Stimulated activated naive CD8-positive, alpha-beta T cell treated with anti-CD3 and anti-CD28 coated beads, Interleukin-15, Interleukin-2, amounts not matched to agents 100 U/mL and 50 U/mL, for 24 hours (primary cell): ENCODE measurements around the gene ACTA1.
"Not testable (repeated sequence)": the region's sequence is repeated elsewhere in the genome, so short reads cannot be mapped to it uniquely, and the experiment has no call there.

ENCODE experiments used
- ATAC-seq: fragments of 150-1000 bp; cut with Tn5 transposase; one replicate; pipeline ENCODE4 v1.10.0; 2021
- DNase-seq: peaks from one replicate; pipeline ENCODE4 v3.0.0; 2021

Gene ACTA1

DNA sequence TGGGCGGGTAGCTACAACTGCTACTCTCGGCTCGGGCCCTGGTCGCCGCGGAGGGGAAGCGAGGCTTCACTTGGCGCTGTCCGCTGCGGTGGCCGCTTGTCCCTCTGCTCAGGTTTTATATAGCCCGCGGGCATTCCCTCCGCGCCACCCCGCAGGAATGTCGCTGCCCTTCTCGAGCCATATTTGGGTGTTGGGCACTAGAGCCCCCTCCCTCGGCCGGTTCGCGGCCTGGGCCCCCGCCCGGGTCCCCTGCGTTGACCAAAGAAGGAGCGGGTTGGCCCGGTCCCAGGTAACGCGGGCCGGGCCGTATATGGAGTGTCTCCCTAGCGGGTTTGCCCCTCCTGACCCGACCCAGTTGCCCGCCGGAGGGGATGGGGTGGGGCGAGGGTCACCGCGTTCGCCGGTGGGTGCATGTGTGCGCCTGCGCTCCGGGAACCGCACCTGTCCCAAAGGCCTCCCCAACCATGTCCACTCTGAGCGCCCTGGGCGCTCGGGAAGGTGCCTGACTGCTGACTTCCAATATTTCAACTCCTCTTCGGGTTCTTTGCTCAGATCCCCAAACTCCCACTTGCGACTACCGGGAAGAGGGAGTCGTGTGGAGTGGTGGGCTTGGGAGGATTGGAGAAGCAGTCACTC is at the start of gene ACTA1:
Gene ACTA1 (minus strand): TSS at position 90 of the 636 bp plus-strand sequence. CDS start 979 bp downstream, outside the sequence.
- no peak for DNase-seq
- ATAC-seq, result no peak

DNA sequence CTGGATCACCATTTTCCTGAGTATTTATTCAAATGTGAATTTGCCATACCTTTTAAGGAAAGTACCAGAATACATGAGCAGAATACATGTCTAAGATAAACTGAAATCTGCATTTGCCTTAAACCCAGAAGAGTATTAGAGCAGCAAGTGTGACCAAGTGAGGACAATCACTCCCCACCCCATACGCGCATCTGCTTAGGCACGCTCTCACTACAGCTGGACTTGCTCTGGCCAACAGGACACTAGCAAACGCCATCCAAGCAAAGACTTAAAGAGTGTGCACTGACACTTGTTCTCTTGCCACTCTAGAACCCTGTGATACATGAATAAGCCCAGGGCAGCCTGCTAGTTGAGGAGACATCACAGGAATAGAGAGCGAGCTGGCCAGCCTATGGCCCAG is 48.6 kb upstream of the ACTA1 start:
- ATAC-seq (no peak), DNase-seq (no peak)

GRCh38 chr1:229480495-229480894 is 46.6 kb upstream of the ACTA1 start:
- DNase-seq (no peak), ATAC-seq (no peak)

GRCh38 chr1:229479660-229480399 is 45.9 kb upstream of the ACTA1 start:
- DNase-seq (no peak), ATAC-seq (no peak)

DNA sequence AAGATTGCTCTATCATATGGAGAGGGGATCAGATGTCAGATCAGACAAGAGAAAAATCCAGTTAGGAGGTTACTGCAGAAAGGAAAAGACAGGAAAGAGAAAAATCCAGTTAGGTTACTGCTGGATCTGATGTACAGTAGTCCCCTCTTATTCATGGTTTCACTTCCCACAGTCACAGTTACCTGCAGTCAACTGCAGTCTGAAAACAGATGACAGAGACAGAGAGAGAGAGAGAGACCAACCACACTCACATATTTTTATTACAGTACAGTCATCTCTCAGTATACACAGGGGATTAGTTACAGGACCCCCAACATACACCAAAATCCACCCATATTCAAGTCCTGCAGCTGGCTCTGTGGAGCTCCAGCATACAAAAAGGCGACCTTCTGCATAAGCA is 45.0 kb upstream of the ACTA1 start:
- ATAC-seq (no peak), DNase-seq (no peak)

DNA sequence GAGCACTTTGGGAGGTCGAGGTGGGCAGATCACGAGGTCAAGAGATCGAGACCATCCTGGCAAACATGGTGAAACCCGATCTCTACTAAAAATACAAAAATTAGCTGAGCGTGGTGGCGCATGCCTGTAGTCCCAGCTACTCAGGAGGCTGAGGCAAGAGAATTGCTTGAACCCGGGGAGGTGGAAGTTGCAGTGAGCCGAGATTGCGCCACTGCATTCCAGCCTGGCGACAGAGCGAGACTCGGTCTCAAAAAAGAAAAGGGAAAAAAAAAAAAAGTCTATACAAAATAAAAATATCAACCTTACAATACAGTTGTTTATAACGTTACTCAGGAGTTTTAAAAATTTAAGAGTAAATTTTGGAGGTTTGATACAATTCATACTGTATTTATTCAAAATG is 42.0 kb upstream of the ACTA1 start:
- ATAC-seq, DNase-seq: not testable (repeated sequence)

- no peak for DNase-seq
- no peak for ATAC-seq
Measured at GRCh38 chr1:229474509-229474908, 40.6 kb upstream of the ACTA1 start.

DNA sequence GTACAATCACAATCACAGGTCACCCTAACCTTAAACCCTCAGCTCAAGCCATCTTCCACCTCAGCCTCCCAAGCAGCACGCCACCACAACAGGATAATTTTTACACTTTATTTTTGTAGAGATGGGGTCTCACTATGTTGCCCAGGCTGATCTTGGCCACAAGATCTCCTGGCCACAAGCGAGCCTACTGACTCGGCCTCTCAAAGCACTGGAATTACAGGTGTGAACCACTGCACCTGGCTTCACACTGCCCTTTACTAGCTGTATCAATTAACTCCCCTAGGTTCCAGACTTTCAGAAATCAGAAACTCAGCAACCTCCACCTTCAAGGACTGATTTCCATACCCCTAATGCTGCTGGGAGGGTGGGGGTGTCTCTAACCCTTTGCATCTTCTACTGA is 37.3 kb upstream of the ACTA1 start:
- ATAC-seq (no peak), DNase-seq (no peak)

- DNase-seq, result no peak
- ATAC-seq, result no peak
Measured at GRCh38 chr1:229470406-229471043, 36.6 kb upstream of the ACTA1 start.

DNA sequence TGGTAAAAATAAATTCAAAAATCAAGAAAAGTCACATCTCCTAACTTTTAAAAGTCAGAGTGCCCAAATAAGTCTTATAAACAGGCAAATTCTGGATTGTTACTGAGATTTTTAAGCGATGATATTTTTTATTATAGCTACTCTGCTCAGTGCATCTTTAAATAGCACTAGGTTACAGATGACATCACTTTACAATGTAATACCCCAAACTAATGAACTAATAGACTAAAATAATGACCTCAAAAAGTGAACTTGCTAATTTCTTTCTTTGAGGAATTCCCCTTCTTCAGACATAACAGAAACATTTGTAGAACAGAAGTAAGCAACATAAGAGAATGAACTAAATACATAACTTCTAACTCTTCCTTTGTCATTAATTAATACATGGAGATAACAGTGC is 33.0 kb upstream of the ACTA1 start:
- no peak for ATAC-seq
- DNase-seq, result no peak

- ATAC-seq, result no peak
- no peak for DNase-seq
Measured at GRCh38 chr1:229464672-229465071, 30.8 kb upstream of the ACTA1 start.

- no peak for ATAC-seq
- no peak for DNase-seq
Measured at GRCh38 chr1:229461032-229461668, 27.3 kb upstream of the ACTA1 start.

DNA sequence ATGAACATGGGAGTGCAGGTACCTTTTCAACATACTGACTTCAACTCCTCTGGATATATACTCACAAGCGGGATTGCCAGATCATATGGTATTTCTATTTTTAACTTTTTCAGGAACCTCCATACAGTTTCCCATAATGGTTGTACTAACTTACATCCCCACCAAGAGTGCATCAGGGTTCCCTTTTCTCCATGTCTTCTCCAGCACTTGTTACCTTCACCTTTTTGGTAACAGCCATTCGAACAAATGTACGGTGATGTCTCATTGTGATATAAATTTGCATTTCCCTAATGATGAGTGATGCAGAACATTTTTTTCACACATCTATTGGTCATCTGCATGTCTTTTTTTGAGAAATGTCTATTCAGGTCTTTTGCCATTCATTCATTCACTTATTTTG is 25.9 kb upstream of the ACTA1 start:
- ATAC-seq, result no peak
- DNase-seq, result no peak

DNA sequence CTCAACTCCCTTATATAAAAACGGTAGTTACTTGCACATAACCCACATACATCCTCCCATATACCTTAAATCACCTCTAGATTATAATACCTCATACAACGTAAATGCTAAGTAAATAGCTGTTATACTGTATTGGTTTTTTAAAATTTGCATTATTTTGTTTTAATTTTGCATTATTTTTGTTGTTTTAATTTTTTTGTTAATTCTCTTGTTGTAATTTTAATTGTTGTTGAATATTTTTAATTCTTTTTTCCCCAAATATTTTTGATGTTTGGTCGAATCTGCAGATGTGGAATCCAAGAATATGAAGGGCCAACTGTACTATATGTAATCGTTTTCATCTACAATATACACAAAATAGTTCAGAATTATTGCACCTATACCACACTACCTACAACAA is 23.5 kb upstream of the ACTA1 start:
- ATAC-seq (no peak), DNase-seq (no peak)

DNA sequence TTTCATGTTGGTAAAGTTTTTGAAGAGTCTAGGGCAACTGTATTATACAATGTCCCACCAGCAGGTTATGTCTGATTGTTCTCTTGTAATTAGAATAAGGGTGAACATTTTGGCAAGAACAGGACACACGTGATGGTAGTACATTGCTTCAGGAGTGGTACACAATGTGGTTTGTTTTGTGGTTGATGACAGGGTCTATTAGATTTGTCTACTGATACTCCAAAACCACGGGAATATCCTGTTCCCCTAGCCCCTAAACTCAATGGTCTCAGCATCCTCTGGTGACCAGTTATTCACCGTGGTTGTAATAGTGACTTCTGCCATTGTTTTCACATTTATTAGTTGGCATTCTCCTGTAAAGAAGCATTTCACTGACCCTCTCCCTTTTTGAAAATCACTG is 22.1 kb upstream of the ACTA1 start:
- DNase-seq (no peak), ATAC-seq (no peak)

GRCh38 chr1:229454056-229454455 is 20.2 kb upstream of the ACTA1 start:
- no peak for ATAC-seq
- no peak for DNase-seq

- ATAC-seq (no peak), DNase-seq (no peak)
Measured at GRCh38 chr1:229452956-229453801, 19.3 kb upstream of the ACTA1 start.

GRCh38 chr1:229448845-229449244 is 15.0 kb upstream of the ACTA1 start:
- DNase-seq, result no peak
- no peak for ATAC-seq

GRCh38 chr1:229448354-229448753 is 14.5 kb upstream of the ACTA1 start:
- DNase-seq (no peak), ATAC-seq (no peak)

- ATAC-seq (no peak), DNase-seq (no peak)
Measured at GRCh38 chr1:229447809-229448252, 13.9 kb upstream of the ACTA1 start.

DNA sequence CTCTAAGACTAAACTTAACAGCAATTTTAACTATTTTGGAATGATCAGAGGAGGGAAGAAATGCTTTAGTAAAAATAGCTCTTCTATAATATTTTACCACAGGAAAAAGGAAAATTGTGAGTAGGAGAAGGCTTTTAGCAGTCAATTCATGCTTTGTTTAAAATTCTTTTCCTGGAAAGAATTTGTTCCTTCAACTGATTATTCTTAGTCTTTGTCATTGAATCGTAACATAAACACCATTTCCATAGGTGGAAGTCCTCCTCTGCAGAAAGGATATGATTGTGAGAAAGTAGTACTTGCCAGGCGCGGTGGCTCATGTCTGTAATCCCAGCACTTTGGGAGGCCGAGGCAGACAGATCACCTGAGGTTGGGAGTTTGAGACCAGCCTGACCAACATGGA is 11.9 kb upstream of the ACTA1 start:
- ATAC-seq, result no peak
- DNase-seq, result no peak
